GM12878 (cell line): ENCODE results near the gene SMIM20. TPM values are rescaled to one million over a fixed set of nuclear protein-coding genes. Genes with fewer than 3 reads are reported as not detected.

ENCODE experiments used
- ATAC-seq: fragments of 200-7000 bp; cut with Tn5 transposase; 3 replicates; pipeline ENCODE4 v1.9.1; 2020; ENCODE audit warnings: mild to moderate bottlenecking, moderate library complexity
- BruUV-seq: library from RNA; stranded (reverse); fragments of 400-500 nt; replicated peaks from 2 replicates; lab custom pipeline; 2021; lab: Mats Ljungman, UMichigan
- CTCF ChIA-PET: fragments of 300-600 bp; sonication (Branson Sonifier 250); formaldehyde crosslinking; extraction: SDS; loops from one replicate; lab custom pipeline; 2021; ENCODE audit warnings: inconsistent platforms; lab: Yijun Ruan, JAX
- POLR2A ChIA-PET: fragments of 350-600 bp; formaldehyde crosslinking; extraction: SDS; loops from one replicate; lab custom pipeline; 2021; ENCODE audit warnings: inconsistent platforms; lab: Charles Lee
- RAD21 ChIA-PET: fragments of 300-600 bp; sonication (Branson Sonifier 250); formaldehyde crosslinking; loops from one replicate; lab custom pipeline; 2023; ENCODE audit warnings: antibody characterized with exemption; ENCODE audit not compliant: unreplicated experiment; lab: Charles Lee
- SMC1A ChIA-PET: fragments of 300-600 bp; sonication (Branson Sonifier 250); formaldehyde crosslinking; loops from one replicate; lab custom pipeline; 2023; ENCODE audit not compliant: unreplicated experiment, uncharacterized antibody; lab: Charles Lee
- DNase-seq: peaks from one replicate; pipeline ENCODE4 v3.0.0-alpha.2; 2011; ENCODE audit warnings: low read depth, low spot score
- FAIRE-seq: peaks from 3 replicates; lab custom pipeline; 2011; peaks lifted over from hg19 to GRCh38; lab: Jason Lieb, UNC
- H2AFZ ChIP-seq: 2 replicates; pipeline ENCODE4 v1.6.0; 2011; ENCODE audit warnings: low read depth, low read length, control low read depth; ENCODE audit not compliant: control insufficient read depth
- H3K27ac ChIP-seq: 2 replicates; pipeline ENCODE4 v1.5.1; 2011; ENCODE audit warnings: control low read depth; ENCODE audit not compliant: control insufficient read depth, insufficient read depth
- H3K27me3 ChIP-seq, 2 experiments: replicated peaks in 1 of 2; 2 replicates each; pipeline versions ENCODE4 v1.6.0 to v1.6.1; 2011; ENCODE audit warnings: low read length in 1 of 2; ENCODE audit not compliant: control insufficient read depth in 2 of 2, insufficient read depth in 2 of 2
- H3K36me3 ChIP-seq, 2 experiments: 2 replicates each; pipeline ENCODE4 v1.5.1; 2011; ENCODE audit warnings: low read length in 1 of 2; ENCODE audit not compliant: control insufficient read depth in 2 of 2, insufficient read depth in 2 of 2
- H3K4me1 ChIP-seq: 2 replicates; pipeline ENCODE4 v1.6.1; 2011; ENCODE audit warnings: mild to moderate bottlenecking, low read length, moderate library complexity, mixed read lengths; ENCODE audit not compliant: control insufficient read depth, insufficient read depth
- H3K4me2 ChIP-seq: 2 replicates; pipeline ENCODE4 v1.6.0; 2011; ENCODE audit warnings: control low read depth; ENCODE audit not compliant: control insufficient read depth, insufficient read depth
- H3K4me3 ChIP-seq: fragments of 200-600 bp; sonication (generic); 2 replicates; pipeline ENCODE4 v1.5.1; 2016
- H3K79me2 ChIP-seq: 2 replicates; pipeline ENCODE4 v1.6.0; 2011; ENCODE audit warnings: low read length; ENCODE audit not compliant: control insufficient read depth, insufficient read depth
- H3K9ac ChIP-seq: 2 replicates; pipeline ENCODE4 v1.8.0; 2011; ENCODE audit warnings: low read length, control low read depth, mixed read lengths; ENCODE audit not compliant: control insufficient read depth, insufficient read depth
- H3K9me3 ChIP-seq: replicated peaks from 3 replicates; pipeline ENCODE4 v1.5.1; 2011; ENCODE audit warnings: mild to moderate bottlenecking, low read length; ENCODE audit not compliant: control insufficient read depth, insufficient read depth
- H4K20me1 ChIP-seq: 2 replicates; pipeline ENCODE4 v1.6.0; 2011; ENCODE audit not compliant: control insufficient read depth, insufficient read depth
- BHLHE40 ChIP-seq, 2 experiments: fragments of 450-650 bp in 1 of 2; IDR thresholded peaks; 2 replicates each; pipeline ENCODE4 v1.6.1; 2011 to 2017; ENCODE audit warnings: low read depth in 2 of 2, borderline replicate concordance in 1 of 2, improper control_type of control experiment in 1 of 2, low read length in 1 of 2, mild to moderate bottlenecking in 1 of 2
- BMI1 ChIP-seq: fragments of 450-650 bp; IDR thresholded peaks from 2 replicates; pipeline ENCODE4 v1.6.1; 2016; ENCODE audit warnings: mild to moderate bottlenecking, moderate library complexity, borderline replicate concordance
- CBX5 ChIP-seq: sonication (generic); IDR thresholded peaks from 2 replicates; pipeline ENCODE4 v1.6.1; 2016; ENCODE audit warnings: low read depth, moderate library complexity, mild to moderate bottlenecking, inconsistent platforms
- DPF2 ChIP-seq: fragments of 450-650 bp; IDR thresholded peaks from 2 replicates; pipeline ENCODE4 v1.6.1; 2017; ENCODE audit warnings: mild to moderate bottlenecking
- ESRRA ChIP-seq: IDR thresholded peaks from 2 replicates; pipeline ENCODE4 v1.6.1; 2012; ENCODE audit warnings: mild to moderate bottlenecking, low read length, improper control_type of control experiment
- HCFC1 ChIP-seq: fragments of 150-350 bp; IDR thresholded peaks from 2 replicates; pipeline ENCODE4 v1.6.1; 2014; ENCODE audit warnings: low read length
- HDGF ChIP-seq: fragments of 450-650 bp; IDR thresholded peaks from 2 replicates; pipeline ENCODE4 v1.6.1; 2016; ENCODE audit warnings: antibody characterized with exemption
- IKZF1 ChIP-seq: fragments of 450-650 bp; conservative IDR thresholded peaks from 2 replicates; pipeline ENCODE4 v1.6.1; 2017; ENCODE audit warnings: antibody characterized with exemption, mild to moderate bottlenecking
- IKZF2 ChIP-seq, 2 experiments: fragments of 450-650 bp; IDR thresholded peaks; 2 replicates each; pipeline ENCODE4 v1.6.1; 2017; ENCODE audit warnings: mild to moderate bottlenecking in 2 of 2, moderate library complexity in 2 of 2
- MEF2A ChIP-seq: IDR thresholded peaks from 2 replicates; pipeline ENCODE4 v1.6.1; 2011; ENCODE audit warnings: low read depth, mild to moderate bottlenecking, low read length, moderate library complexity; ENCODE audit not compliant: insufficient read depth
- MLLT1 ChIP-seq: fragments of 450-650 bp; IDR thresholded peaks from 2 replicates; pipeline ENCODE4 v1.6.1; 2016; ENCODE audit warnings: mild to moderate bottlenecking
- USF2 ChIP-seq: IDR thresholded peaks from 2 replicates; pipeline ENCODE4 v1.6.1; 2011; ENCODE audit warnings: low read depth, low read length, improper control_type of control experiment, borderline replicate concordance
- WGBS: methylation state at CpG from one replicate; pipeline ENCODE4 v1.1.6; 2016; ENCODE audit warnings: low lambda C conversion rate; ENCODE audit not compliant: insufficient replicate concordance, insufficient coverage; ENCODE audit errors: missing lambda C conversion rate; 5-methylcytosine and 5-hydroxymethylcytosine counted together
- in situ Hi-C: fragments of 300-500 bp; cut with MboI; formaldehyde crosslinking; loops from 9 replicates; pipeline ENCODE4 v1.14.3; 2018; ENCODE audit warnings: mixed read lengths
- intact Hi-C: fragments of 100-400 bp; cut with micrococcal nuclease; formaldehyde crosslinking; loops from one replicate; pipeline ENCODE4 v1.14.2; 2022; ENCODE audit not compliant: unreplicated experiment
- polyA plus RNA-seq, 11 experiments: library from polyadenylated mRNA; depleted of rRNA in 4 of 11; unstranded in 6 of 11; stranded (reverse) in 5 of 11; fragments of >200 nt; fragmentation: Nextera tagmentation in 4 of 11; fragmentation: Illumina TruSeq in 1 of 11; extraction: Ambion mirVana in 4 of 11; extraction: Trizol in 1 of 11; gene quantifications; 1 replicate in 1 of 11; 2 replicates in 10 of 11; pipeline versions ENCODE4 v1.2.1 to v1.2.3, GENCODE V29; 2011 to 2016; ENCODE audit warnings: inconsistent platforms in 2 of 11, missing spikeins in 2 of 11, low read depth in 1 of 11
- total RNA-seq, 4 experiments: library from RNA; depleted of rRNA in 3 of 4; stranded (reverse); fragments of >200 nt in 3 of 4; fragmentation: Illumina TruSeq in 1 of 4; extraction: Trizol in 1 of 4; gene quantifications; 2 replicates each; pipeline versions ENCODE4 v1.2.1 to v1.2.3, GENCODE V29; 2013 to 2021
- TF ChIP-seq, protein P1 (sequence below): fragments of 450-650 bp; IDR thresholded peaks from 2 replicates; pipeline ENCODE4 v1.6.1; 2017; ENCODE audit warnings: mild to moderate bottlenecking, moderate library complexity
- TF ChIP-seq, protein P2 (sequence below): IDR thresholded peaks from 2 replicates; pipeline ENCODE4 v1.6.1; 2012; ENCODE audit warnings: low read depth, low read length, improper control_type of control experiment

Gene SMIM20
- total and polyA plus RNA-seq, 10 of the 15 experiments (the other 5 are each of a cell fraction or from before 2014, with no cell fraction given) = 17.3 to 38.0 (median 28.8) TPM

DNA sequence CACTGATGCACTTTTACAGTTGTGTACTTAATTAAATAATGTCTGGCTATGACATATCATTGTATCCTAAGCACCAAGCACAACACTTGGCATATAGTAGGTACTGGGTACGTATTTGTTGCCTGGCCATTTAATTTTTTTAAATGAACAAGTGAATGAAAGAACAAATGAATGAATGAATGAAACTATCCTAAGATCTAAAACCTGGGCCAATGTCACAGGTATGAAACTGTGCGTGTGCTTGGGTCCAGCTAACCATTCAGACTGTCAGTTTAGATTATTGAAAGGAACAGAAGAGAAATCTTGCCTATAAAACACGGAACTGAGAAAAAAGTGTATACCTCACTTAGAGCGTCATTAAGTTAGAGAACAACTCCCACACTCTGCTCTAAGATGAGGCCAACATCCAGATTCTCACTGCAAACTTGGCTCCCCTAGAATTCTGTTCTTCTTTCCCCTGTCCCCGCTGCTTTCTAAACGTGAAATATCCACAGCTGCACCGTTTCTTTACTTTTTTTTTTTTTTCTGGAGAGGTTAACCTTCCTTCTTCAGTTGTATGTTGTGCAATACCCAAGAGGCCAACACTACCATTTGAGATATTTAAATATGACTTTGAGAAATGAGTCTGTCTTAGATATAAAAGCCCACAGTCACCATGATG, 33.9 kb upstream of the SMIM20 start (continued):
- TF ChIP-seq, protein P1, sequence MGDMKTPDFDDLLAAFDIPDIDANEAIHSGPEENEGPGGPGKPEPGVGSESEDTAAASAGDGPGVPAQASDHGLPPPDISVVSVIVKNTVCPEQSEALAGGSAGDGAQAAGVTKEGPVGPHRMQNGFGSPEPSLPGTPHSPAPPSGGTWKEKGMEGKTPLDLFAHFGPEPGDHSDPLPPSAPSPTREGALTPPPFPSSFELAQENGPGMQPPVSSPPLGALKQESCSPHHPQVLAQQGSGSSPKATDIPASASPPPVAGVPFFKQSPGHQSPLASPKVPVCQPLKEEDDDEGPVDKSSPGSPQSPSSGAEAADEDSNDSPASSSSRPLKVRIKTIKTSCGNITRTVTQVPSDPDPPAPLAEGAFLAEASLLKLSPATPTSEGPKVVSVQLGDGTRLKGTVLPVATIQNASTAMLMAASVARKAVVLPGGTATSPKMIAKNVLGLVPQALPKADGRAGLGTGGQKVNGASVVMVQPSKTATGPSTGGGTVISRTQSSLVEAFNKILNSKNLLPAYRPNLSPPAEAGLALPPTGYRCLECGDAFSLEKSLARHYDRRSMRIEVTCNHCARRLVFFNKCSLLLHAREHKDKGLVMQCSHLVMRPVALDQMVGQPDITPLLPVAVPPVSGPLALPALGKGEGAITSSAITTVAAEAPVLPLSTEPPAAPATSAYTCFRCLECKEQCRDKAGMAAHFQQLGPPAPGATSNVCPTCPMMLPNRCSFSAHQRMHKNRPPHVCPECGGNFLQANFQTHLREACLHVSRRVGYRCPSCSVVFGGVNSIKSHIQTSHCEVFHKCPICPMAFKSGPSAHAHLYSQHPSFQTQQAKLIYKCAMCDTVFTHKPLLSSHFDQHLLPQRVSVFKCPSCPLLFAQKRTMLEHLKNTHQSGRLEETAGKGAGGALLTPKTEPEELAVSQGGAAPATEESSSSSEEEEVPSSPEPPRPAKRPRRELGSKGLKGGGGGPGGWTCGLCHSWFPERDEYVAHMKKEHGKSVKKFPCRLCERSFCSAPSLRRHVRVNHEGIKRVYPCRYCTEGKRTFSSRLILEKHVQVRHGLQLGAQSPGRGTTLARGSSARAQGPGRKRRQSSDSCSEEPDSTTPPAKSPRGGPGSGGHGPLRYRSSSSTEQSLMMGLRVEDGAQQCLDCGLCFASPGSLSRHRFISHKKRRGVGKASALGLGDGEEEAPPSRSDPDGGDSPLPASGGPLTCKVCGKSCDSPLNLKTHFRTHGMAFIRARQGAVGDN = peak; percentile 71; the same call in 1 of the 2 replicates
- peak in 1 of 2 experiments; percentile 34; a peak in 1 of 4 replicates for TF ChIP-seq BHLHE40 (IDR thresholded peaks at IDR 0.05; ENCODE audit: borderline replicate concordance in 1 of 2, low read depth in 2 of 2, low read length in 1 of 2)
- TF ChIP-seq HDGF = no peak

GRCh38 chr4:25881193-25881592, 32.8 kb upstream of the SMIM20 start:
- RAD21 ChIA-PET = interaction anchor here (1.9 kb wide), 1 partner anchor 21 kb away, joined by 4 read pairs; no protein-coding TSS in a partner anchor
- CTCF ChIA-PET = interaction anchor here (0.9 kb wide), 1 partner anchor 39 kb away, joined by 3 read pairs; no protein-coding TSS in a partner anchor
- Histone ChIP-seq H3K27ac (no peak overlapping the region), H3K4me3 (no peak overlapping the region), H3K4me1 (peaks cover 56% of the 10 kb centered on the region), H3K36me3 (no peaks in the 10 kb centered on the region), H2AFZ (no peak overlapping the region), H3K9me3 (peaks cover 3% of the 10 kb centered on the region; the same call in 2 of the 3 replicates), H4K20me1 (no peaks in the 10 kb centered on the region), H3K79me2 (no peaks in the 10 kb centered on the region), H3K27me3 (no peaks in the 10 kb centered on the region), H3K4me2 (no peak overlapping the region), H3K9ac (no peak overlapping the region)
- DNase-seq = no peak
- no TSS peak for BruUV-seq
- POLR2A ChIA-PET = no interaction called here
- intact Hi-C loops = no loop called here
- in situ Hi-C loops = no loop called here
- WGBS = 23% methylated on average over 4 of the region's 4 CpGs
- no peak for ATAC-seq
- SMC1A ChIA-PET = interaction anchor here (1.8 to 6.3 kb wide), 2 partner anchors 22 to 31 kb away, joined by 5 to 35 read pairs; no protein-coding TSS in a partner anchor
- no peak for FAIRE-seq
- 0 out of 2 replicates have a peak, but pooled peaks have one; percentile 30 for TF ChIP-seq DPF2
- TF ChIP-seq, protein P2, sequence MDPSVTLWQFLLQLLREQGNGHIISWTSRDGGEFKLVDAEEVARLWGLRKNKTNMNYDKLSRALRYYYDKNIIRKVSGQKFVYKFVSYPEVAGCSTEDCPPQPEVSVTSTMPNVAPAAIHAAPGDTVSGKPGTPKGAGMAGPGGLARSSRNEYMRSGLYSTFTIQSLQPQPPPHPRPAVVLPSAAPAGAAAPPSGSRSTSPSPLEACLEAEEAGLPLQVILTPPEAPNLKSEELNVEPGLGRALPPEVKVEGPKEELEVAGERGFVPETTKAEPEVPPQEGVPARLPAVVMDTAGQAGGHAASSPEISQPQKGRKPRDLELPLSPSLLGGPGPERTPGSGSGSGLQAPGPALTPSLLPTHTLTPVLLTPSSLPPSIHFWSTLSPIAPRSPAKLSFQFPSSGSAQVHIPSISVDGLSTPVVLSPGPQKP = no peak
- no peak for TF ChIP-seq BMI1
- TF ChIP-seq USF2 = no peak
- TF ChIP-seq HCFC1 = no peak
- TF ChIP-seq CBX5 = no peak
- no peak for TF ChIP-seq MLLT1
- TF ChIP-seq ESRRA = no peak
- peak; percentile 53 for TF ChIP-seq IKZF1
- no peak for TF ChIP-seq MEF2A
- peak; percentile 38 to 60; a peak in 2 of 4 replicates for TF ChIP-seq IKZF2 (IDR thresholded peaks at IDR 0.05)
